Nephron (organoid): ENCODE data around the gene RIOX2.

Source experiments
- H3K27ac Mint-ChIP-seq, 3 experiments: 2 replicates each; pipeline ENCODE4 v1.8.0; 2020; ENCODE audit warnings: mixed read lengths in 3 of 3, mild to moderate bottlenecking in 2 of 3, moderate library complexity in 1 of 3
- H3K27me3 Mint-ChIP-seq: 2 replicates; pipeline ENCODE4 v1.8.0; 2021; ENCODE audit warnings: low read depth, mild to moderate bottlenecking, moderate library complexity, mixed read lengths
- H3K36me3 Mint-ChIP-seq: 2 replicates; pipeline ENCODE4 v1.8.0; 2020; ENCODE audit warnings: low read depth, mixed read lengths
- H3K4me1 Mint-ChIP-seq: 2 replicates; pipeline ENCODE4 v1.8.0; 2020; ENCODE audit warnings: mixed read lengths
- H3K4me3 Mint-ChIP-seq, 3 experiments: 2 replicates each; pipeline ENCODE4 v1.8.0; 2020; ENCODE audit warnings: mild to moderate bottlenecking in 3 of 3, mixed read lengths in 3 of 3, moderate library complexity in 2 of 3
- H3K9me3 Mint-ChIP-seq: 2 replicates; pipeline ENCODE4 v1.8.0; 2020; ENCODE audit warnings: mixed read lengths
- TF ChIP-seq, protein P1 (sequence below), 3 experiments: fragments of 200-600 bp; sonication (generic); IDR thresholded peaks; one replicate each; pipeline ENCODE4 v1.5.0; 2021; ENCODE audit warnings: antibody characterized with exemption in 3 of 3; ENCODE audit not compliant: unreplicated experiment in 3 of 3

RIOX2 gene

DNA sequence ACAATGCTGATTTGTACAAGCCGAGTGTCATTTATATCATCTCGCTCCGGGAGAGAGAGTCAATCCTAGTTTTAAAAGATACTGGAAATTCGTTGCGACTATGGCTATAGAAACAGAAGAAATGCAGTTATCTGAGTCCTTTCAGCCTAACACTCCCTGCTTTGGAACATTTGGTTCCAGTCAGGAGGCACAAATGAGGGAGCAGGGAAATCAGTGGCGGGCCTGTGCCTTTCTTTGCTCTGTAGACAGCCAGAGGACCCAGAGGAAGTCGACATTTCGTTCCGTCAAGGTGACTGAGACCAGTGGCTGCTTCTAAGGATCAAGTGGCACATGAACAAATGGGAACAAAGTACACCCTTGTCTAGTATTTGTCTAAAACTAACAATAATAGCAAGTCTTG is 745 bp upstream of the RIOX2 start:
- peaks cover 34% of the 10 kb centered on the region for H3K4me1 Mint-ChIP-seq
- H3K27me3 Mint-ChIP-seq: peaks cover 5% of the 10 kb centered on the region

DNA sequence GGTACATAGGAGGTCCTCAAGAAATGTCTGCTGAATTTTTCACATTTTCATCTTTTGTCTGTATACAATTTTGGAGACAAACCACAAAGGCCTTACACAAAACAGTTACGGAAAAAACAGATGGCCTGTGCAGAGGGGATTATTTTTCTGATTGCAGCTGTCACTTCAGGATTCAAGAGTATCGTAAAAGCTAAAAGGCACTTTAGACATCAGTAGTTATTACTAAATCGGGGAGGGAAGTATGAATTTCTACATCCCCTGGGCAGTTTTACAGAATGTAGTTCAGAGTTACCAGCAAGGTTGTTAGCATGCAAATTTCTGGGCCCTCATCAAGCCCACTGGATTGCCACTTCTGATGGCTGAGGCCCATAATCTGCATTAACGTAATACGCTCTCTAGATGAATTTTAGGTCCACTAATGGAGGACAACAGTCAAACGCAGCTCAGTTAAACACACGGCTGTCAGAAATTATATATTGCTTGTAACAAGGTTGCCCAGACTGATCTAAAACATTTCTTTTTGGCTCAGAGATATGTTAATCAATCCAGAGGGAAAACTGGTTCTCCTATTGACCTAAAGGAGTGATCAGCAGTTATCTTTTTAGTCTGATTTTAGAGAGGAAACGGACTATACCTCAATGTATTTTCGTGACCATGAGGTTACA is 1.1 kb downstream of the RIOX2 start:
- Mint-ChIP-seq H3K4me1 (peaks cover 44% of the 10 kb centered on the region), H3K27me3 (peaks cover 5% of the 10 kb centered on the region), H3K9me3 (no peaks in the 10 kb centered on the region), H3K36me3 (peaks cover 9% of the 10 kb centered on the region), H3K27ac (peak overlapping the region; percentile 69 to 89 (median 76)), H3K4me3 (peak overlapping the region; percentile 91 to 96 (median 93))
- TF ChIP-seq, protein P1, sequence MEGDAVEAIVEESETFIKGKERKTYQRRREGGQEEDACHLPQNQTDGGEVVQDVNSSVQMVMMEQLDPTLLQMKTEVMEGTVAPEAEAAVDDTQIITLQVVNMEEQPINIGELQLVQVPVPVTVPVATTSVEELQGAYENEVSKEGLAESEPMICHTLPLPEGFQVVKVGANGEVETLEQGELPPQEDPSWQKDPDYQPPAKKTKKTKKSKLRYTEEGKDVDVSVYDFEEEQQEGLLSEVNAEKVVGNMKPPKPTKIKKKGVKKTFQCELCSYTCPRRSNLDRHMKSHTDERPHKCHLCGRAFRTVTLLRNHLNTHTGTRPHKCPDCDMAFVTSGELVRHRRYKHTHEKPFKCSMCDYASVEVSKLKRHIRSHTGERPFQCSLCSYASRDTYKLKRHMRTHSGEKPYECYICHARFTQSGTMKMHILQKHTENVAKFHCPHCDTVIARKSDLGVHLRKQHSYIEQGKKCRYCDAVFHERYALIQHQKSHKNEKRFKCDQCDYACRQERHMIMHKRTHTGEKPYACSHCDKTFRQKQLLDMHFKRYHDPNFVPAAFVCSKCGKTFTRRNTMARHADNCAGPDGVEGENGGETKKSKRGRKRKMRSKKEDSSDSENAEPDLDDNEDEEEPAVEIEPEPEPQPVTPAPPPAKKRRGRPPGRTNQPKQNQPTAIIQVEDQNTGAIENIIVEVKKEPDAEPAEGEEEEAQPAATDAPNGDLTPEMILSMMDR (IDR thresholded peaks at IDR 0.05; ENCODE audit: unreplicated experiment in 3 of 3): no peak

More for the DNA sequence above, 745 bp upstream of the RIOX2 start:
- Mint-ChIP-seq H3K9me3 (no peaks in the 10 kb centered on the region), H3K4me3 (peak overlapping the region; percentile 70 to 79 (median 79)), H3K27ac (peak overlapping the region in 2 of 3 experiments; percentile 50 to 70), H3K36me3 (no peaks in the 10 kb centered on the region)
- TF ChIP-seq, protein P1 (IDR thresholded peaks at IDR 0.05; ENCODE audit: unreplicated experiment in 3 of 3): no peak

- Mint-ChIP-seq H3K9me3 (no peaks in the 10 kb centered on the region), H3K27ac (peak overlapping the region; percentile 69 to 89 (median 76)), H3K4me3 (peak overlapping the region; percentile 91 to 96 (median 93)), H3K27me3 (peaks cover 5% of the 10 kb centered on the region), H3K4me1 (peaks cover 44% of the 10 kb centered on the region), H3K36me3 (peaks cover 9% of the 10 kb centered on the region)
- TF ChIP-seq, protein P1 (IDR thresholded peaks at IDR 0.05; ENCODE audit: unreplicated experiment in 3 of 3): no peak
Observed at GRCh38 chr3:97970156-97970555, 2.1 kb downstream of the RIOX2 start.

DNA sequence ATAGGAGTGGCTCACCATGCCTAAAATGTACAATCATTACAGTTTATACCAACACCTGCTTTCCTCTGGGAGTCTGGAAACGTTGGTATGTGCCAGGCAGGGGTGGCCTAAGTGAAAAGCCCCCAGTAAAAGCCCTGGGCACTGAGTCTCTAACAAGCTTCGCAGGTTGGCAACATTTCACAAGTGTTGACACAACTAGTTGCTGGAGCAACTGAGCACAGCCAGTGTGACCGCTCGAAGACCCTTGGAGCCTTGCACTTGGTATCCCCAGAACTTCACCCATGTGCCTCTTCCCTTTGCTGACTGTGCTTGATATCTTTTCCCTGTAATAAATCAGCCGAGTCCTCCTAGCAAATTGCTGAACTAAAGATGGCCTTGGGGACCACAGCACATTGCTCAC is 2.7 kb downstream of the RIOX2 start:
- Mint-ChIP-seq H3K27ac (peak overlapping the region; percentile 69 to 89 (median 76)), H3K4me1 (peaks cover 47% of the 10 kb centered on the region), H3K4me3 (peak overlapping the region in 1 of 3 experiments; percentile 96), H3K27me3 (peaks cover 5% of the 10 kb centered on the region), H3K9me3 (no peaks in the 10 kb centered on the region), H3K36me3 (peaks cover 9% of the 10 kb centered on the region)
- TF ChIP-seq, protein P1 (IDR thresholded peaks at IDR 0.05; ENCODE audit: unreplicated experiment in 3 of 3): no peak

GRCh38 chr3:97968376-97968775 is 3.9 kb downstream of the RIOX2 start:
- no peaks in the 10 kb centered on the region for H3K9me3 Mint-ChIP-seq
- H3K4me3 Mint-ChIP-seq: no peak overlapping the region
- no peaks in the 10 kb centered on the region for H3K27me3 Mint-ChIP-seq
- TF ChIP-seq, protein P1 (IDR thresholded peaks at IDR 0.05; ENCODE audit: unreplicated experiment in 3 of 3): no peak
- H3K27ac Mint-ChIP-seq: no peak overlapping the region
- peaks cover 13% of the 10 kb centered on the region for H3K36me3 Mint-ChIP-seq
- H3K4me1 Mint-ChIP-seq: peaks cover 54% of the 10 kb centered on the region

- H3K36me3 Mint-ChIP-seq: peaks cover 13% of the 10 kb centered on the region
- no peaks in the 10 kb centered on the region for H3K9me3 Mint-ChIP-seq
- peaks cover 54% of the 10 kb centered on the region for H3K4me1 Mint-ChIP-seq
- H3K27ac Mint-ChIP-seq: no peak overlapping the region
- TF ChIP-seq, protein P1 (IDR thresholded peaks at IDR 0.05; ENCODE audit: unreplicated experiment in 3 of 3): no peak
- H3K27me3 Mint-ChIP-seq: no peaks in the 10 kb centered on the region
- no peak overlapping the region for H3K4me3 Mint-ChIP-seq
Observed at GRCh38 chr3:97967966-97968365, 4.3 kb downstream of the RIOX2 start.
